Fibroblast of skin of right quadriceps (primary cell): Measurements from ENCODE around the gene NUTM1.
"Not testable (repeated sequence)": the region's sequence is repeated elsewhere in the genome, so short reads cannot be mapped to it uniquely, and the experiment has no call there.

ENCODE experiments used
- DNase-seq: peaks from one replicate; pipeline ENCODE4 v3.0.0-alpha.2; 2013

Gene NUTM1

DNA sequence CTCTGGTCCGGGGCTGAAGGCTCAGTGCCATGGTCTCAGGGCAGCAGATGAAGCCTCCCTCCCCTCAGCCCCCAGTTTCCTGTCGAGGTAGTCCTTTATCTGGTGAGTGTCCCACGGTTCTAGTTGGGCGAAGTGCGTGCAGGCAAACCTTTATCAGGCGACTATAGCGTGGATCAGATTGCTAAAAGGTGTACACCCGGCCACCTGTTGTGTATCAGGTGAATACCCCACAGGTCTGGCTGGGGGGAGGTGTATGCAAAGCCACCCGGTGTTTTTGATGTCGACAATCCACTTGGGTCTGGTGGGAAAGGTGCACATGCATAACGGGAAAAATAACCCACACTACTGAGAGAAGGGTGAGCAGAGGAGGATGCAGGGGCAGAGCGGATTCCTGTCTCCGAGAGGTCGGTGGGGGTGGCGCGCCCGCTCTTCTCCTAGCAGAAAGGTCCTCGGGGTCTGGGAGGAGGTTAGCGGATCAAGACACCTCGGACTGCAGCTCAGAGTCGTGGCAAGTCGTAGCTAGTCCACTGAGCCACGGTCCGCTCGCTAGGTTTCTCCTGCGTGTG lies 6.0 kb upstream of the NUTM1 start:
- no peak for DNase-seq

DNA sequence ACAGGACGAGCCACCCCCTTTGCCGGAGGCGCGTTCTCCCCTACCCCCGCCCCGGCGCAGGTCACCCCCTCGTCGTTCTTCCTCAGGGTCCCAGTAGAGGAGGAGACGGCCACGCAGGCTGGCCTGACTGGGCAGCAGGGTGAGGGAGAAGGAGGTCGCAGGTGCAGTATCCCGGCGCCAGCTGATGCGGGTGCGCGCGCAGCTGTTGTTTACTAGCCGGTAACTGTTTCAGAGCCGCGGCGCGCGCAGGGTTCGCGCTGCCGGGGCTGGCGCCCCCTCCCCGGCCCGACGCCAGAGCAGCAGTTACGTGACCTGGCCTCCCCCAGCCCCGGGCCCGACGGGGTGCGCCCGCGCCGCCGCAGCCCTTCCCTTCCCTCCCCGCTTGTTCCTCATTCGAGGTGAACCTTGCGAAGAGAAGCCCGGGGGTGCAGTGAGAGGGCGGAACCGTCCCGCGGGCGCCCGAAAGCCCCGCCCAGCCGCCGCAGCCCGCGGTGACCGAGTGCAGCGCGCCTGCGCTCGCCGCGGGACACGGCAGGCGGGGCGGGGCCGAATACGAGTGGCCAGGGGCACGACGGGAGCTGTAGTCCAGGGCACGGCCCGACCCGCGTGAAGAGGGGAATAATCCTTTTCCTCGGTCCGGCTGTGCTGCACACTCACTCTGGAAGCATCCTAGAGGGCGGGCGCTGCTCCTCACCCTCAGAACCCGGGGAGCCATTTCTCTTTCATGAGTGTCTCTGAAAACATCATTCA lies 5.4 kb upstream of the NUTM1 start, which contains the start of gene SLC12A6:
SLC12A6 (minus strand) TSS at position 225 of the 750 bp plus-strand sequence. CDS start 1,101 bp downstream, outside the sequence.
- peak; percentile 91 for DNase-seq

DNA sequence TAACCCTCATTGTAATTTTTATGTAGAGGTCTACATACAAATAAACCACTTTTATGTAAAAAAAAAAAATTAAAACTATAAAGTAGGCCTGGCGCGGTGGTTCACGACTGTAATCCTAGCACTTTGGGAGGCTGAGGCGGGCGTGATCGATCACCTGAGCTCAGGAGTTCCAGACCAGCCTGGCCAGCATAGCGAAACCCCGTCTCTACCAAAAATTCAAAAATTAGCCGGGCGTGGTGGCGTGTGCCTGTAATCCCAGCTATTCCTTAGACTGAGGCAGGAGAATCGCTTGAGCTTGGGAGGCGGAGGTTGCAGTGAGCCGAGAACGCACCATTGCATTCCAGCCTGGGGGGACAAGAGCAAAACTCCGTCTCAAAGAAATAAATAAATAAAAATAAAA lies 4.8 kb upstream of the NUTM1 start:
- no peak for DNase-seq

DNA sequence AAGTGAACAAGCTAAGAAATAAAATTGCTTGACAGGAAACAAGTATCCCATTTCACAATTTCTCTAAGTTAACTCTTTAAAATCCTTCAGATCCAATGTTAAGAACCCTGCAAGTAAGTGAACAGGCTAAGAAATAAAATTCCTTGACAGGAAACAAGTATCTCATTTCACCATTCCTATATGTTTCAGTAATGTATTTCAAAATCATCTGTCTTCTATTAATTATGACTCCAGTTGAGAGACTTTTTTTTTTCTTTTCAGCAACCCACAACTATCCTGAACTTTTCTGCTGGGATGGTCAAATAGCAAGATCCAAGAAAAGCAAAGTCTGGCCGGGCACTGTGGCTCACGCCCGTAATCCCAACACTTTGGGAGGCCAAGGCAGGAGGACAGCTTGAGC lies 3.2 kb upstream of the NUTM1 start:
- peak; percentile 45 for DNase-seq

DNA sequence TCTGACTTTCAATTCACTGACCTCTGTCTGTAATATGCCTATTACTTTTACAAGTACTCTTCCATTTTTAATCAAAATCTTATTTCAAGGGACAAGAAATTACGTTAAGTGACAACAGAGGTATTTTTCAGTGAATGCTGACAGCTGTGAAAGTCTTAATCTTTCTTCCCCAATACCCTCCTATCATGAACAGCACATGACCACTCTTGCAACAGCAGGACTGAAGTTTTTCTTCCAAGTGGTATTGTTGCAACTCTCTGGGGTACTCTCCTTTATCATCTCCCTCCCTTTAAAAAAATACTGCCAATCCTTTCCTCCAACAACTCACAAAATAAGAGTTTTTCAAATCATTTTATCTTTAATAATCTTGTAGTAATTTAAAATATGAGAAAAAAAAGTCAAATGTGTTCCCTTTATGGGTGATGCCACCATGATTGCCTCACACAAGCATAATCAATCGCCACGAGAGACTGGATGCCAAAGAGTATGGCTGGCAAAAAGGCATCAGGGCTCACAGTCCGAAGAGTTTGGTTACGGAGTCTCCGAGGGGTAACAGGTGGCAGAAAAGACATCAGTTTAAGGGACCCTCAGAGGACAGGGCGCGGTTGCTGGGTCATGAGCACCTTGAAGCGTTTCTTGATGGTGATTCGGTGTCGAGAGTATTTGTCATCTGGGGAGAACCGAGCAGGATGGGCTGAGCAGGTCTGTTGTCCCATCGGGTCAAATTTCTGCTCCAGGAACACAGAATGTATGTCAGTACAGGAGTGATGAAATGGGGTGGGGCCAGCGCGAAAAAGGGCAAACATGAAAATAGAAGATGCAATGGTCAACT lies 1.5 kb upstream of the NUTM1 start:
- no peak for DNase-seq

DNA sequence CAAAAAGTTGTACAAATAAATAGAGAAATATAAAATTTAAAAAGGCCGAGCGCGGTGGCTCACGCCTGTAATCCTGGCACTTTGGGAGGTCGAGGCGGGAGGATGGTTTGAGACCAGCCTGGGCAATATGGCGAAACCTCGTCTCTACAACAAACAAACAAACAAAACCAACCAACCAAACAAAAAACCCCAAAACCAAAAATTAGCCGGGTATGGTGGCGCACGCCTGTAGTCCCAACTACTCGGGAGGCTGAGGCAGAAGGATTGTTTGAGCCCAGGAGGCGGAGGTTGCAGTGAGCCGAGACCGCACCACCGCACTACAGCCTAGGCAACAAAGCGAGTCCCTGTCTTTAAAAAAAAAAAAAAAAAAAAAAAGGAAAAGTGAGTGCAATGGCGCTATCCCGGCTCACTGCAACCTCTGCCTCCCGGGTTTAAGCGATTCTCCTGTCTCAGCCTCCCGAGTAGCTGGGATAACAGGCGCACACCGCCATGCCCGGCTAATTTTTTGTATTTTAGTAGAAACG lies 840 bp upstream of the NUTM1 start:
- not testable (repeated sequence) for DNase-seq

DNA sequence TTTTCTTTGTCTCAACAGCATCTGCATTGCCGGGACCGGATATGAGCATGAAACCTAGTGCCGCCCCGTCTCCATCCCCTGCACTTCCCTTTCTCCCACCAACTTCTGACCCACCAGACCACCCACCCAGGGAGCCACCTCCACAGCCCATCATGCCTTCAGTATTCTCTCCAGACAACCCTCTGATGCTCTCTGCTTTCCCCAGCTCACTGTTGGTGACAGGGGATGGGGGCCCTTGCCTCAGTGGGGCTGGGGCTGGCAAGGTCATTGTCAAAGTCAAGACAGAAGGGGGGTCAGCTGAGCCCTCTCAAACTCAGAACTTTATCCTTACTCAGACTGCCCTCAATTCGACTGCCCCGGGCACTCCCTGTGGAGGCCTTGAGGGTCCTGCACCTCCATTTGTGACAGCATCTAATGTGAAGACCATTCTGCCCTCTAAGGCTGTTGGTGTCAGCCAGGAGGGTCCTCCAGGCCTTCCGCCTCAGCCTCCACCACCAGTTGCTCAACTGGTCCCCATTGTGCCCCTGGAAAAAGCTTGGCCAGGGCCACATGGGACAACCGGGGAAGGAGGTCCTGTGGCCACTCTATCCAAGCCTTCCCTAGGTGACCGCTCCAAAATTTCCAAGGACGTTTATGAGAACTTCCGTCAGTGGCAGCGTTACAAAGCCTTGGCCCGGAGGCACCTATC lies 5.0 kb downstream of the NUTM1 start:
- DNase-seq, result no peak

DNA sequence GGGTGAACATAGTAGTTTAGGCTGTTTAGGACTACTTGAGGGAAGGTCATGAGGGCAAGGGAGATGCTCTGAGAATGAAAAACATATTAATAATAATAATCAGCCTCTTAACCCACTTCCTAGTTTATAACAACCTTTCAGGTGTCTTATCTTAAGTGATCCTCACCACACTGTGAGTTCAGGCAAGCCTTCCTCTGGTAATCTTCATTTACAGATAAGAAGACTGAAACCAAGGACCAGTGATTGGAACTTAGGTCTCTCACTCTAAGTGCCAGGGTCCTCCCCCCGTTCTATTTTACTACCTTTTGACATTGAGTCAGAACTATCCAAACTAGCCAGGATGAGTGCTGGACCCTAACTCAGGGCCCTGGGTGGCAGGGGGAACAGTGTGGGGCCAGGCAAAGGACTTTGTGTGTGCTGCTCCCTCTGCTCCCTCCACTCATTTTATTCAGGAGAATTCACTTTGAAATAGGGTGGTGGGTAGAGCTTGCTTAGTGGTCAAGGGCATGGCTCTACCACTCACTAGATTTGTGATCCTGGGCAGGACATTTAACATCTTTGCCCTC lies 5.7 kb downstream of the NUTM1 start:
- no peak for DNase-seq

DNA sequence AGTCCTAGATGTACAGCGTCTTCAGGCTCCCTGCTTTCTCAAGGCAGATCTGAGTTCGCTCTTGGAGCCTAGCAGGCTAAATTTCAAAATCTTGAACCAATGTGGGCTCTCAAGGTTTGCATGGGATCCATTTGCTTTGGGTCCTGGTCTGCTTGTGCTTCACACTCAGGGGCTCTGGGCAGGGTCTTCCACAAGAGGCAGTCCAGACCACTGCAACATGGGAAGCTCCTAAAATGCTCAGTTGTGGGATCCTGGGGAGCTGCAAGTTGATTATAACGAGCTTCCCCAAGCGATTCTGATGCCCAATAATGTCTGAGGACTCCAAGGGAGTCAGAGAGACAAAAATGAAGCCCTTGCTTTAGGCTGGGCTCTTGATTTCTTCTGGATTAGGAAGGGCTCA lies 6.7 kb downstream of the NUTM1 start:
- DNase-seq, result no peak

DNA sequence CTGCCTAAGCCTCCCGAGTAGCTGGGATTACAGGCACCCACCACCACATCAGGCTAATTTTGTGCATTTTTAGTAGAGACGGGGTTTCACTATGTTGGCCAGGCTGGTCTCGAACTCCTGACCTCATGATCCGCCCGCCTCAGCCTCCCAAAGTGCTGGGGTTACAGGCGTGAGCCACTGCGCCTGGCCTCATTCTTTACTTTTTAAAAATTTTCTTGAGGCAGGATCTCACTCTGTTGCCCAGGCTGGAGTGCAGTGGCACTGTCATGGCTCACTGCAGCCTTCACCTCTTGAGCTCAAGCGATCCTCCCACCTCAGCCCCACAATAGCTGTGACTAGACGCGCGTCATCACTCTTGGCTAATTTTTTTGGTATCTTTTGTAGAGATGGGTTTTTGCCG lies 9.9 kb downstream of the NUTM1 start:
- not testable (repeated sequence) for DNase-seq

DNA sequence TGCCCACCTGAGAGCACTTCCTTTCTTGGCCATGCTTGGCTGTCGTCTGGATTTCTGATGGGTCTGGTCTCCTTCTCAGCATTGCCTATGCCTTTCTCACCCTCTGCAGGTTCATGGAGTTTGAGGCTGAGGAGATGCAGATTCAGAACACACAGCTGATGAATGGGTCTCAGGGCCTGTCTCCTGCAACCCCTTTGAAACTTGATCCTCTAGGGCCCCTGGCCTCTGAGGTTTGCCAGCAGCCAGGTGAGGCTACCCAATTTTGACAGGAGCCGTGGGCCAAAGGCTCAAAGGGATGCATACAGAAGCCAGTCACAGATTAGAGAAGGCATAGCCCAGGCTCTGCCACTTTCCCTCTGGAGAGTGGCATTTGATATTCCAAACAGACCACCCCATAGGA lies 10.5 kb downstream of the NUTM1 start:
- no peak for DNase-seq

DNA sequence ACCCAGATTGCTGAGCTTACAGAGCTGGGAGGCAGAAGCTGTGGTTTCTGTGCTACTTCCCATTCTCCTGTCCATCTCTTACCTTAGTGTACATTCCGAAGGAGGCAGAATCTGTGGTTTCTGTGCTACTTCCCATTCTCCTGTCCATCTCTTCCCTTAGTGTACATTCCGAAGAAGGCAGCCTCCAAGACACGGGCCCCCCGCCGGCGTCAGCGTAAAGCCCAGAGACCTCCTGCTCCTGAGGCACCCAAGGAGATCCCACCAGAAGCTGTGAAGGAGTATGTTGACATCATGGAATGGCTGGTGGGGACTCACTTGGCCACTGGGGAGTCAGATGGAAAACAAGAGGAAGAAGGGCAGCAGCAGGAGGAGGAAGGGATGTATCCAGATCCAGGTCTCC lies 11.2 kb downstream of the NUTM1 start:
- no peak for DNase-seq

DNA sequence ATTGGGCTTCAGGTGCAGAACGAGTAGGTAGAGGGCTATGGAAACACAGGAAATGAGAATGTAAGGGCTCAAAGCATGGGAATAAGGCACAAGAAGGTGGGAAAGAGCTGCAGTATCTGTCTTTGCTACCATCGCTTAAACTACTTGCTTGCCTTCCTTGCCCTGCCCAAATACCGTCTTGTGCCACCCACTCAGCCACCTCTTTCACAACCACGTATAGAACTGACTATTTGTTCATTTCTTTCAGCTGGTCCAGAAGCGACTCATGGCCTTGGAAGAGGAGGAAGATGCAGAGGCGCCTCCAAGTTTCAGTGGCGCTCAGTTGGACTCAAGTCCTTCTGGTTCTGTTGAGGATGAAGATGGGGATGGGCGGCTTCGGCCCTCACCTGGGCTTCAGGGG lies 12.1 kb downstream of the NUTM1 start:
- no peak for DNase-seq

DNA sequence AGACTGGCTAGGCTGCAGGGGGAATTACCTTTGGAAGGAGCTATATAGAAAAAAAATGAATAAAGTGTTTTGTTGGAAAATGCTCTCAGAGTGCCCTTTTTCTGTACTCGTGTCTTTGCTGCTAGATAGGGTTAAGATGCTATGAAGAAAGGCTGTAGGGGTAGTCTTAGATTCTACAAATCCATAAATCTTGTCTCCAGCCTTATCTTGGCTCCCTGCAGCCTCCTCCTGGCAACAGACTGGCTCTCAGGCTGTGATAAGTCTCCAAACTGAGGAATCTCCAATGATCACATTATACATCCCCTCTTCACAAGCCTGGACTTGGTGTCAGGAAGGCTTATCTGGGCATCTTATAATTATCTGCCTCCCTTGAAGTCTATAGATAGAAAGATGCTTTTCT lies 14.5 kb downstream of the NUTM1 start:
- DNase-seq, result no peak

DNA sequence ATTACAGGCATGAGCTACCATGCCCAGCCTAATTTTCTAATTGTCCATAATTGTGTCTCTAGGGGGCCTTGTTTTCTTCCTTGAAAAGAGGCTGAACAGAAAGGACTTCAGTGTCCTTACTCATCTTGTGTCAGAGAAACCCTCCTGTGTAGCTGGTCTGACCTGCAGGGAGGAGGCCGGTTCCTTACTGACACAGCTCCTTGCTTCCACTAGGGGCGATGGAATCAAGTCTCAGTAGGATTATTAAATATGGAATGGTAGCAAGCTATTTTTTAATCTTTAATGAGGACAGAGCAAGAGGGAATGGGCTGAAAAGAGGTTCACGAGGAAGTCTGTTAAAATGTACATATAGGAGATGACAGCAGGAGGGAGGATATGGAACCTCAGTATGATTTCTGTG lies 15.3 kb downstream of the NUTM1 start:
- DNase-seq, result no peak

DNA sequence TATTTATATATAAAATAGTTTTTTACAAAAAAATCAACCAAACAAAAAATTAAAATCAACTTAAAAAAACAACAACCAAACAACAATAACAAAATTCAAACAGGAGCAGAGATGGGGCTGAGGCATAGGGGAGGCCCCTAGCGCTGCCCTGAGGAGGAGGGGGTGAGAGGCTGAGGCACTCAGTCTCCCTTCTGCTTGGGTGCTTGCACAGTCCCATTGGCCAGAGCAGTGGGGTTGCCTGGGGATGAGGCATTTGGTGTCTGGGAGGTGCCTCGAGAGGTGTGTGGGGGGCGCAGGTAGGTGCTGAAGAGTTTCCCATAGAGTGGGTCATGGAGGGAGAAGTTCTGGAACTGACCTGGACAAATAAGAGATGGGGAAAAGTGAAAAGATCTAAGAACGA lies 15.8 kb downstream of the NUTM1 start:
- DNase-seq, result no peak

DNA sequence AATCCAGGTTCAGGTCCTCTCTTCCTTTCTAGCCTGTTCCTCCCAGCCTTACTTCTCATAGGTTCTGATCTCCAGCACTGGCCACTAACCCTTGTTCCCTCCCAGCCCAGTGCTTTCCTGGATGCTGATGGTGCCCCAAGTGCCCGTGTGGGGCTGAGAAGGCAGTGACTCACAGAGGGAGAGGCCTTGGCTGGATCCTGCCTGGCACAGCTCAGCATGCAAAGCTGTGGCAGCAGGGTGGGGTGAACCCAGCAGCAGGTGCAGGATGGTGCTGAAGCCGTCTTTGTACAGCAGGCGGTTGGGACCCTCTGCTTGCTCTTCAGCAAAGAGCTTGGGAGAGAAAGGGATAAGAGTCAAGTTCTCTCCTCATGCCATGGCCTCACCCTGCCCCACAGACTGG lies 16.3 kb downstream of the NUTM1 start:
- DNase-seq, result no peak

DNA sequence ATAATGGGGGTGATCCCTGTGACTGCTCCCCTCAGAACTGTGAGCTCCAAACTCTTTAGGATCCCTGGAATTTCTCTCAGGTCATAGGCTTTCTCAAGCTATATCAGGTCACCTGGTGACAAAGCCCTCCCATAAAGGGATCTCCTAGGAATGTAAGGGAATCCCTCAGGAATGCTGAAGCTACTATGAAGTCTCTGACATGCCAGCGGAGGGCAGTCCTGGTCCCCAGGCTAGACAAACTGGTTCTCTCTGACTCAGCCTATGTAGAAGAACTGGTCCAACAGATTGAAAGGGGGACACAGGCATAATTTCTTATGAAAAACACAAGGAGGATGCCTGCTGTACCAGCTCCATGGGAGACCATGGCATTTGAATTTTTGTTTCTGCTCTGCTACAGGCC lies 17.2 kb downstream of the NUTM1 start:
- no peak for DNase-seq

DNA sequence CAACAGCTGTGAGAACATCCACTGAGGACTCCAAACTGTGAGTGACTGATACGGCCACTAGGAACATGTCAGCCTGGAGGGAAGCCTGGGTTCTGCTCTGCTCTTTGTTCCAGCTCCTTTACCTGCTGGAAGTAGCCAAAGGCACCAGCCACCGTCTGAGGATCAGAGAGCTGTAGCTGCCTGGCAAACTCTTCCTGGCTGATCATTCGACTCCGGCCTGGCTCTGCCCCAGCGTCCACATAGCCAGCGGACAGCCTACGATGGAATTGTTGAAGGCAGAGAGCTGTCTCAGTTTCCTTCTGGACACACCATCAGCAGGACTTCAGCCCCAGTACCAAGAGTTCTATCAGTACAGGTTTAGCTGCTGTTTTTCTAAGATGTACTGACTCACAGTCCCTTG lies 18.2 kb downstream of the NUTM1 start:
- no peak for DNase-seq

DNA sequence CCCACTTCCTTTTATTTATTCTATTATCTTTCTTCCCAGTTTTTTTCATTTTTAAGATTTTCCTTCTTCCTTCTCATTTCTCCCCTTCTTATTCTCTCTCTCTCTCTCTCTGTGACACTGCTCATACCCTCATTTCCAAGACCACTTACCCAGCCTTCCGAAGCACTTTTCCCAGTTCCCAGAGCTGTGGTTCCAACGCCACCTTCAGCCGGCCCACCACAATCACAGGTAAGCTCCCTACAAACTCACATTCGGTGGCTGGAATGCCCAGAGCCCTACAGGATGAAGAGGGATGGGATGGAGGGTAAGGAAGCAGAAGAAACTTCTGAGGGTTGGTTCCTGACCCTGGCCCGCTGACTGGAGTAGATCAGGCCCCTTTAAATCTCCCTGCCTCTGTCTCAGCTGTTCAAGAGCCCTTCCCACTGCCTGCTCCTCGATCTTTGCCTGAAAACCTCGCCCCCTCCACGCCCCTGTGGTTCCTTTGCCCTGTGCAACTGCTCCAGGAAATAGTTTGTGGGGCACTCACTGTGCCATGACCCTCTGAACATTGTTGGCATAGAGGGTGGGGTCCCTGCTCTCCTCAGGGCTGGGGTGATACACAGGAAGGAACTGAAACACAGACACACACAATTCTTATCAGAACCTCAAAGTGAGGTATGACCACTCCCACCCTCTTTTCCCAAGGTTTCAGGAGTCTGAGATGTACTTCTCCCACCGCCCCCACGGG lies 19.1 kb downstream of the NUTM1 start:
- no peak for DNase-seq

DNA sequence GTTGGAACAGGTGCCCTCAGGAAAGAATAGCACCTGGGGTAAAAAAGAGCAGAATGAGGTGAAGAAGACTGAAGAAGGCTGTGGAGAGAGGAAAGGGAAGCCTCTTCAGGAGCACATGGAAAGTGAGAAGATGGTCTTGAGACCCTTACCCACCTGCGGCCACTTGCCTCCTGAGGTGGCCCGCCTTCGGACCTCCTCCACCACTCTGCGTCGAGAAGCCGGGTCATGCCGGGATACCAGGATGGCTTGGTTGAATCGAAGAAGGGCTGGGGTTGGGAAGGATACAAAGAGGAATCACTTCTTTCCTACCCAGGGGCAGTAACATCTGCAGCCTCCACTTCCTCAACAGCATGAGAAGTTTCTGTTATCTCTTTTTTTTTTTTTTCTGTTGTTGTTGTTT lies 20.9 kb downstream of the NUTM1 start:
- no peak for DNase-seq
